Calu3 (cell line): ENCODE results near the gene KRT78. TPM values are rescaled to one million over a fixed set of nuclear protein-coding genes. Genes with fewer than 3 reads are reported as not detected.

Experiments
- BruUV-seq: library from RNA; stranded (reverse); fragments of 400-500 nt; replicated peaks from 2 replicates; lab custom pipeline; 2021; lab: Mats Ljungman, UMichigan
- CTCF ChIA-PET: fragments of 300-600 bp; sonication (Branson Sonifier 250); formaldehyde crosslinking; loops from one replicate; lab custom pipeline; 2022; ENCODE audit warnings: antibody characterized with exemption; lab: Charles Lee
- DNase-seq: peaks from one replicate; pipeline ENCODE4 v3.0.0; 2022
- H3K27ac Mint-ChIP-seq: one replicate; pipeline ENCODE4 v1.8.0; 2022; ENCODE audit warnings: mixed read lengths; ENCODE audit not compliant: unreplicated experiment
- H3K27me3 Mint-ChIP-seq: one replicate; pipeline ENCODE4 v1.8.0; 2022; ENCODE audit warnings: mixed read lengths; ENCODE audit not compliant: unreplicated experiment
- H3K36me3 Mint-ChIP-seq: one replicate; pipeline ENCODE4 v1.8.0; 2022; ENCODE audit warnings: mild to moderate bottlenecking, moderate library complexity, mixed read lengths; ENCODE audit not compliant: insufficient read depth, unreplicated experiment
- H3K4me1 Mint-ChIP-seq: one replicate; pipeline ENCODE4 v1.8.0; 2022; ENCODE audit warnings: mild to moderate bottlenecking, low read depth, mixed read lengths; ENCODE audit not compliant: unreplicated experiment
- H3K4me3 Mint-ChIP-seq: one replicate; pipeline ENCODE4 v1.8.0; 2022; ENCODE audit warnings: mild to moderate bottlenecking, low read depth, moderate library complexity, mixed read lengths; ENCODE audit not compliant: unreplicated experiment
- H3K9me3 Mint-ChIP-seq: one replicate; pipeline ENCODE4 v1.8.0; 2022; ENCODE audit warnings: low read depth, mixed read lengths; ENCODE audit not compliant: unreplicated experiment
- intact Hi-C: fragments of 100-400 bp; cut with micrococcal nuclease; formaldehyde crosslinking; loops from one replicate; pipeline ENCODE4 v1.10.0; 2022; ENCODE audit not compliant: unreplicated experiment
- total RNA-seq: library from RNA; stranded (reverse); gene quantifications from 2 replicates; pipeline ENCODE4 v1.2.3, GENCODE V29; 2022
- TF ChIP-seq, protein P1 (sequence below): fragments of 200-600 bp; IDR thresholded peaks from one replicate; pipeline ENCODE4 v1.8.0; 2022; ENCODE audit warnings: antibody characterized with exemption; ENCODE audit not compliant: unreplicated experiment

The KRT78 gene
- total RNA-seq, 1 experiment from 2014 or later: 0.59 TPM

- no peak for DNase-seq
- Mint-ChIP-seq H3K27me3 (peaks cover 47% of the 10 kb centered on the region), H3K27ac (no peak overlapping the region), H3K9me3 (no peaks in the 10 kb centered on the region), H3K4me1 (peaks cover 8% of the 10 kb centered on the region), H3K4me3 (no peak overlapping the region), H3K36me3 (no peaks in the 10 kb centered on the region)
- CTCF ChIA-PET: no interaction called here
- BruUV-seq: no TSS peak
- TF ChIP-seq, protein P1, sequence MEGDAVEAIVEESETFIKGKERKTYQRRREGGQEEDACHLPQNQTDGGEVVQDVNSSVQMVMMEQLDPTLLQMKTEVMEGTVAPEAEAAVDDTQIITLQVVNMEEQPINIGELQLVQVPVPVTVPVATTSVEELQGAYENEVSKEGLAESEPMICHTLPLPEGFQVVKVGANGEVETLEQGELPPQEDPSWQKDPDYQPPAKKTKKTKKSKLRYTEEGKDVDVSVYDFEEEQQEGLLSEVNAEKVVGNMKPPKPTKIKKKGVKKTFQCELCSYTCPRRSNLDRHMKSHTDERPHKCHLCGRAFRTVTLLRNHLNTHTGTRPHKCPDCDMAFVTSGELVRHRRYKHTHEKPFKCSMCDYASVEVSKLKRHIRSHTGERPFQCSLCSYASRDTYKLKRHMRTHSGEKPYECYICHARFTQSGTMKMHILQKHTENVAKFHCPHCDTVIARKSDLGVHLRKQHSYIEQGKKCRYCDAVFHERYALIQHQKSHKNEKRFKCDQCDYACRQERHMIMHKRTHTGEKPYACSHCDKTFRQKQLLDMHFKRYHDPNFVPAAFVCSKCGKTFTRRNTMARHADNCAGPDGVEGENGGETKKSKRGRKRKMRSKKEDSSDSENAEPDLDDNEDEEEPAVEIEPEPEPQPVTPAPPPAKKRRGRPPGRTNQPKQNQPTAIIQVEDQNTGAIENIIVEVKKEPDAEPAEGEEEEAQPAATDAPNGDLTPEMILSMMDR: no peak
- intact Hi-C loops: no loop called here
Observed at GRCh38 chr12:52812073-52812400, 36.8 kb downstream of the KRT78 start.

DNA sequence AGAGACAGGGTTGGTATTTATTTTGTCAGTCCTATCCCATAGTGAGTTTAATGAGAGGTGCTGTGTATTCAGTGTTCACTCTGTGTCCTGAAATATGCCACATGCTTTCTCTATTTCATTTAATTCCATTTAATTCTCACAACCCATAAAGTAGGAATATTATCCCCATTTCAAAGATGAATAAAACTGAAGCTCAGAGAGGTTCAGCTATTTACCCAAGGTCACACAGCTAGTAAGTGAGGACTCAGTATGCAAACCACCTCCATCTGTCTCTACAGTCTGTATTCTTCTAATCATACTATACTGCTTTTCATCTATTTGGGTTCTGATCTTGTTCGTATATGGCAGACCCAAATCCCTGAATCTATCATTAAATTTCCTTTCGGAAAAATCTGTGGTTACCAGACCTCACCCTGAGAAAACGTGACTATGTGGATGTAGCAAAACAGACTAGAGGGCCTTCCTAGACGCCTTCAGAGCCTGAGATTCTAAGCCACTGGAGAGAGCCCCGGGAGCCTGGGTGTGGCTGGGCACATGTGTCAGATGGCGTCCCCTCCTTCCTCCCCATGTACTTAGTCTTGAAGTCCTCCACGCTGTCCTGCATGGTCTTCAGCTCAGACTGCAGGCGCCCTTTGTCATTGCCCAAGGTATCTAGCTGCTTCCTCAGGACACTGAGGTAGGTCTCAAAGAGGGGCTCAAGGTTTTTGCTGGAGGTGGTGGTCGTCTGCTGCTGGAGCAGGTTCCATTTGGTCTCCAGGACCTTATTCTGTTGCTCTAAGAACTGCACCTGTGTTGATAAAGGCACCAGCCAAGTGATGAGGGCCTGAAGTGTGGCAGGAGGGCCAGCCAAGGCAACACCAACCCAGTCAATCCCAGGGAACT lies 37.4 kb downstream of the KRT78 start:
- no peak overlapping the region for H3K4me3 Mint-ChIP-seq
- H3K36me3 Mint-ChIP-seq: no peaks in the 10 kb centered on the region
- no peaks in the 10 kb centered on the region for H3K9me3 Mint-ChIP-seq
- TF ChIP-seq, protein P1: no peak
- H3K4me1 Mint-ChIP-seq: peaks cover 8% of the 10 kb centered on the region
- intact Hi-C loops: no loop called here
- no peak overlapping the region for H3K27ac Mint-ChIP-seq
- no TSS peak for BruUV-seq
- CTCF ChIA-PET: no interaction called here
- no peak for DNase-seq
- H3K27me3 Mint-ChIP-seq: peaks cover 51% of the 10 kb centered on the region

DNA sequence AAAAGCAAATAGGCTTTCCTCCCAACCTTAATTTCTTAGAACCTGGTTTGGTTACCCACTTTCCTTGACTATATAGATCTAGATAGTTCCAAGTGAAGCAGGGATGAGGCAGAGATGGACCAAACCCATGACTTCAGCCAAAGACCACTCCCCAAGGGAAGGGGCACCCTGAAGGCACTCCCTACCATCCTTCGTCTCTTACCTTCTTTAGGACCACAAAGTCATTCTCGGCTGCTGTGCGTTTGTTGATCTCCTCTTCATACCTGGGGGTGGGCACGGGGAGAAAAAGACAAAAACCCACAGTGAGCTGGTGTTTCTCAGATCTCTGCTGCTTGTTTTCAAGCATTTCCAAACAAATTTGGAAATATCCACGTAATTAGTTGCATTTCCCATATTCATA lies 38.2 kb downstream of the KRT78 start:
- Mint-ChIP-seq H3K4me3 (no peak overlapping the region), H3K27me3 (peaks cover 59% of the 10 kb centered on the region)

DNA sequence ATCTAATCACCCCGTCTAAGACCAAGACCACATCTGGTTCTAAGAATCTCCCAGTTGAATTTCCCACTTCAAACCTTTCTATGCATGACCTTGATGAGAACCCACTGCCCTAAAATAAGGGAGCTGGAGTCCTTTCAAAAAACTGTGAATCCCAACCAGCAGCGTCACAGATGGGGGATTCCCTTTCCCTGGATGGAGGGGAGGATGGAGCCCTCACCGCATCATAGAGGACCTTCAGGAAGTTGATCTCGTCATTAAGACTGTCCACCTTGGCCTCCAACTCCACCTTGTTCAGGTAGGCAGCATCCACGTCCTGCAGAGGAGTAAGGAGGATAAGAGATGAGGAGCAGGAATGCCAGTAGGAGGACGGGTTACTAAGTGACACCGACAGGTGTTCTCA lies 39.6 kb downstream of the KRT78 start:
- CTCF ChIA-PET: no interaction called here
- H3K4me1 Mint-ChIP-seq: peaks cover 3% of the 10 kb centered on the region
- BruUV-seq: no TSS peak

More for the DNA sequence above, 38.2 kb downstream of the KRT78 start:
- no peak for DNase-seq
- Mint-ChIP-seq H3K9me3 (no peaks in the 10 kb centered on the region), H3K27ac (no peak overlapping the region), H3K4me1 (peaks cover 8% of the 10 kb centered on the region), H3K36me3 (no peaks in the 10 kb centered on the region)
- intact Hi-C loops: no loop called here
- no TSS peak for BruUV-seq
- TF ChIP-seq, protein P1: no peak
- CTCF ChIA-PET: no interaction called here

More for the DNA sequence above, 39.6 kb downstream of the KRT78 start:
- DNase-seq: no peak
- intact Hi-C loops: no loop called here
- Mint-ChIP-seq H3K9me3 (no peaks in the 10 kb centered on the region), H3K4me3 (no peak overlapping the region), H3K27ac (no peak overlapping the region), H3K36me3 (no peaks in the 10 kb centered on the region), H3K27me3 (peaks cover 51% of the 10 kb centered on the region)
- TF ChIP-seq, protein P1: no peak
